ENCODE results near the gene SPRYD3. TPM values are rescaled to one million over a fixed set of nuclear protein-coding genes. Genes with fewer than 3 reads are reported as not detected.

The SPRYD3 gene
- total RNA-seq, 4 donors from 2014 or later: 79.7 to 125 (median 99.1) TPM

DNA sequence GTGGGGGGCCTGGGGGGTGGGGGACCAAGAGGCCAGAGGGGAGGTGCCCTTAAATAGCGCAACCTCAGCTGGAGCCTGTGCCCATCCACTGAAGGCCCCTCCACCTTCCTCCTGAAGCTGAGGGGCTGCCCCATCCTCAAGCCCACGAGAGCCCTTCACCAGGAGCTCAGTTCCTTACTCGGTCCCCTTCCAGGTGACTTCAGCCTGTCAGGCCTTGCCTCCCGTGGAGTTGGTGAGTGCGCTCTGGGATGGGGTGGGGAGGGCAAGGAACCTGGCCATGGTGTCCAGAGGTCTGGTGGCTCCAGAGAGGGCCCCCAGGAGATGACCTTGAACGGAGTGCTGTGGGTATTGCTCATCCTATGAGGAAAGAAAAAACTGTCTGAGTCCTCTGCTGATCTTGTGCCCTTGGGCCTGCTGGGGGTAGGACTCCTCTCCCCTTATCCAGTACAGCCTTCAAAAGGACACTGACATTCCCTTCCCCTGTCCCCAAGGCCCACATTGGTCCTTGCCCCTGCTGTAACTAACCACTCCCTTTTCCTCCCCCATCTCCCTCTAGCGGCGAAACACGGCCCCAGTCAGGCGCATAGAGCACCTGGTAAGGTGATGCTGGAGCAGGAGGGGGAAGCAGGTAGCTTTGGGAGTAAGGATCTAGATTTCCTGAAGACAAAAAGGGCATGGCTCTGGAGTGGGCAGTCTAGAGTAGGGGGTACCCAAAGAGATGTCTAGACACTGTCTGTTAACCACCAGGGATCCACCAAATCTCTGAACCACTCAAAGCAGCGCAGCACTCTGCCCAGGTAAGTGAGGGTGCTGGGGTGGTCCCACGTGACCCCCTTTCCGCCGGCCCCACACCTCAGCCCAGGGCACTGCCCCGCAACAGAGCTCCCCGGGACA is 25.7 kb downstream of the SPRYD3 start:
- H3K9me3 ChIP-seq: no peaks in the 10 kb centered on the region
- H3K4me1 ChIP-seq: peaks cover 66 to 96% (median 94%) of the 10 kb centered on the region in 4 donors
- TF ChIP-seq EP300 (IDR thresholded peaks at IDR 0.05): no peak
- peak in 1 of 2 donors; percentile 28 for TF ChIP-seq POLR2AphosphoS5 (IDR thresholded peaks at IDR 0.05)
- TF ChIP-seq, protein P1, sequence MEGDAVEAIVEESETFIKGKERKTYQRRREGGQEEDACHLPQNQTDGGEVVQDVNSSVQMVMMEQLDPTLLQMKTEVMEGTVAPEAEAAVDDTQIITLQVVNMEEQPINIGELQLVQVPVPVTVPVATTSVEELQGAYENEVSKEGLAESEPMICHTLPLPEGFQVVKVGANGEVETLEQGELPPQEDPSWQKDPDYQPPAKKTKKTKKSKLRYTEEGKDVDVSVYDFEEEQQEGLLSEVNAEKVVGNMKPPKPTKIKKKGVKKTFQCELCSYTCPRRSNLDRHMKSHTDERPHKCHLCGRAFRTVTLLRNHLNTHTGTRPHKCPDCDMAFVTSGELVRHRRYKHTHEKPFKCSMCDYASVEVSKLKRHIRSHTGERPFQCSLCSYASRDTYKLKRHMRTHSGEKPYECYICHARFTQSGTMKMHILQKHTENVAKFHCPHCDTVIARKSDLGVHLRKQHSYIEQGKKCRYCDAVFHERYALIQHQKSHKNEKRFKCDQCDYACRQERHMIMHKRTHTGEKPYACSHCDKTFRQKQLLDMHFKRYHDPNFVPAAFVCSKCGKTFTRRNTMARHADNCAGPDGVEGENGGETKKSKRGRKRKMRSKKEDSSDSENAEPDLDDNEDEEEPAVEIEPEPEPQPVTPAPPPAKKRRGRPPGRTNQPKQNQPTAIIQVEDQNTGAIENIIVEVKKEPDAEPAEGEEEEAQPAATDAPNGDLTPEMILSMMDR (IDR thresholded peaks at IDR 0.05): peak; percentile 45 to 71 (median 66)
- no peak for TF ChIP-seq POLR2A (IDR thresholded peaks at IDR 0.05; ENCODE audit: low read depth)
- peaks cover 11 to 63% (median 38%) of the 10 kb centered on the region in 4 donors for H3K36me3 ChIP-seq
- 48% methylated on average over 16 of the region's 16 CpGs for WGBS
- intact Hi-C loops (cut with DNase I): no loop called here
- H3K27ac ChIP-seq (replicated peaks in 1 of 4): peak overlapping the region; percentile 97 to 99 (median 98)
- H3K4me3 ChIP-seq: peak overlapping the region; percentile 76 to 82 (median 79)
- H3K27me3 ChIP-seq: no peaks in the 10 kb centered on the region
- DNase-seq (ENCODE audit: extremely low spot score): no peak

DNA sequence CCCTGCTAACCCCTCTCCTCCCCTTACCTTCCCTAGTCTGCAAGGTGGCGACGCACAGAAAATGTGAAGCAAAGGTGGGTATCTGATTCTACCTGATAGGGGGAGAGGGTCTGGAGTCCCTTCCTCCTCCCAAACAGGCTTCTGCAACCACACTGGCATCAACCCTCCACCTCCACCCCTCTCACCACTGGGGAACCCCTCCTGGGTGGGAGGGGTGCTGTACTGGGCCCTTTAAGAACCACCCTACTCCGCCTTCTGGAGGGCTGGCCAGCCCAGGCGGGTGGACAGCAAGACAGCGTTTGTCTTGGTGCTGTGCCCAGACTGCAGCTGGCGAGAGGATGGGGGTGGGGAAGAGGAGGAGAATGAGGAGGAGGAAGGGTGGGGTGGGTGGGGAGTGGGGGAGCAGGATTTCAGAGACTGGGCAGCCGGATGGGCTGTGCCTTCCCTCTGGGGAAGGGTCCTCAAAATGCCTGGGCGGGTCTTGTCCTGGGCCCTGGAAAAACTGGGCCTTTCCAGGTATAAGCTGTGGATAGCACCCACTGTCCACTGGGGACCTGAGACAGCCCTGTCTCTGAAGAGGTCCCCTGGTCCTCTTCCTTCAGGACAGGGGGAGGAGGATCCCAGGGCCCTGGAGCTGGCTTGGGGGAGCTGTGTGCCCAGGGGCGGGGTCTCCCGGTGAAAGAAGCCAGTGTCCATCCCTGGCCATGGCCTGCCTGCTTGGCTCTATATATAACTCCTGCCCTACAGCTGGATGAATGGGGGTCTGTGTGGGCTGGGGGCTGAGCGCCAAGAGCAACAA is 26.6 kb downstream of the SPRYD3 start:
- peak overlapping the region; percentile 76 to 82 (median 79) for H3K4me3 ChIP-seq
- TF ChIP-seq POLR2A (IDR thresholded peaks at IDR 0.05; ENCODE audit: low read depth): no peak
- TF ChIP-seq POLR2AphosphoS5 (IDR thresholded peaks at IDR 0.05): peak in 1 of 2 donors; percentile 91
- TF ChIP-seq, protein P1 (IDR thresholded peaks at IDR 0.05): peak in 1 of 3 experiments; percentile 24
- TF ChIP-seq EP300 (IDR thresholded peaks at IDR 0.05): no peak
- peak overlapping the region; percentile 97 to 99 (median 98) for H3K27ac ChIP-seq (replicated peaks in 1 of 4)
- DNase-seq (ENCODE audit: extremely low spot score): no peak
- 31% methylated on average over 8 of the region's 11 CpGs for WGBS
- no peaks in the 10 kb centered on the region for H3K27me3 ChIP-seq
- peaks cover 6 to 54% (median 30%) of the 10 kb centered on the region in 4 donors for H3K36me3 ChIP-seq
- H3K4me1 ChIP-seq: peaks cover 69 to 100% (median 94%) of the 10 kb centered on the region in 4 donors
- no peaks in the 10 kb centered on the region for H3K9me3 ChIP-seq
- intact Hi-C loops (cut with DNase I): no loop called here

DNA sequence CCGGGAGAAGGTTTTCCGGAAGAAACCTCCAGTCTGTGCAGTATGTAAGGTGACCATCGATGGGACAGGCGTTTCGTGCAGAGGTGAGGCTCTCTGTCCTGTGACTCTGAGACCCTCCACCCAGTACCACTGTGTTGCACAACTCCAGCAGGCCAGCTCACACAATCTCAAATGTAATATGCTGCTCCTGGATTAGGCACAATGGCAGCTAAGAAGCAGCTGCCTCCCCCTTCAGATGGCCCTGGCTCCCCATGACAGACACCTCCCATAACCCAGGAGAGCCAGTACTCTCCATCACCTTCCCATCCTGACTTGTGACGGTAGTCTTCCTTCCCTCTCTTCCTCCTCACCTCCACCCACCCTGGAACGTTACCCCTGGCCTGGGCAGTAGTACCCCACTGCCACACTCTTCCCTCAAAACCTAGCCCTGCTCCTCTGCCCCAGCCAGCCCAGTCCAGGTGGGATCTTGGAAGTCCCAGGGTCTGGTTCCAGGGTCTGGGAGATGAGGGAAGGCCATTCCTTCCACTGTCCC is 27.2 kb downstream of the SPRYD3 start:
- Histone ChIP-seq H3K27ac (replicated peaks in 1 of 4) (peak overlapping the region; percentile 97 to 99 (median 98)), H3K36me3 (peaks cover 5 to 47% (median 23%) of the 10 kb centered on the region in 4 donors), H3K27me3 (no peaks in the 10 kb centered on the region), H3K4me1 (peaks cover 67 to 95% (median 92%) of the 10 kb centered on the region in 4 donors), H3K9me3 (no peaks in the 10 kb centered on the region), H3K4me3 (peak overlapping the region; percentile 76 to 82 (median 79))
- 19% methylated on average over 2 of the region's 7 CpGs for WGBS
- DNase-seq (ENCODE audit: extremely low spot score): no peak
- intact Hi-C loops (cut with DNase I): no loop called here
- no peak for TF ChIP-seq POLR2A (IDR thresholded peaks at IDR 0.05; ENCODE audit: low read depth)

DNA sequence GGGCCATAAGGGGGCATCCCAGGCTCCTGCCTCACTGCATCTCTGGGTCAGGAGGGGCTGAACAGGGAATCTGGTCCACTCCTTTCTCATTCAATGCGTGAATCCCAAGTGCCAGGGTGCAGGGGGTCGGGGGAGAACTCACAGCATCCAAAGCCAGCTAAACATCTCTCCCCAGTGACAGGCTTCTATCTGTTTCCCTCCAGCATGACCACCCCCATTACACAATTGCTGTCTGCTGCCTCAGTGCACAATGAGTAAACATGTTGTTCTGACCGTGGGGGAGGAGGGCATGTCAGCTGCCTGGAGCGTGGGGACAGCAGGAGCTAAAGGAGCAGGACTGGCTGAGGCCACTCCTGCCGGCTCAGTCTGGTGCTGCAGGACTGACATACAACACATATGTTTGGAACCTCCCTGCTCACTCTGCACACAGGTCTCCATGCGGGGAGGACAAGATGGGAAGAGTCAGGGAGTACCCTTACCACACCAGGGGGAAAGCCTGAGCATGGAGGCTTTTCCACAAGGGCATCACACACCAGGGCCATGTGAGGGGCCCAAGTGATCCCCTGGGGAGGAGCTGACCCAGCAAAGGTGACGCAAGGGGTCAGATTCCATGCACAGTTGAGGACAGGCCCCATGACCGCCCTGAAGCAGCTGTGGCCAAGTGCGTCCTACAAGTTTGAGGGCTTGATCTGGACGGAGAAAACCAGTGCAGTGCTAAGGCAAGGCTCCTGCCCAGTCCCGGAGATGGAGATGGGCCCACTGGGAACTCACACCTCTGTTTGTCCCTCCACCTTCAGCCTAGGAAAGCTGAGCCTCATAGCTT is 27.9 kb downstream of the SPRYD3 start:
- H3K27ac ChIP-seq (replicated peaks in 1 of 4): peak overlapping the region; percentile 97 to 99 (median 98)
- intact Hi-C loops (cut with DNase I): no loop called here
- 25% methylated on average over 9 of the region's 11 CpGs for WGBS
- peaks cover 5 to 41% (median 19%) of the 10 kb centered on the region in 4 donors for H3K36me3 ChIP-seq
- no peaks in the 10 kb centered on the region for H3K9me3 ChIP-seq
- H3K4me3 ChIP-seq: peak overlapping the region; percentile 76 to 82 (median 79)
- peaks cover 70 to 90% (median 89%) of the 10 kb centered on the region in 4 donors for H3K4me1 ChIP-seq
- TF ChIP-seq POLR2AphosphoS5 (IDR thresholded peaks at IDR 0.05): peak in 1 of 2 donors; percentile 87
- TF ChIP-seq EP300 (IDR thresholded peaks at IDR 0.05): no peak
- TF ChIP-seq POLR2A (IDR thresholded peaks at IDR 0.05; ENCODE audit: low read depth): peak; percentile 13
- TF ChIP-seq, protein P1 (IDR thresholded peaks at IDR 0.05): peak in 2 of 3 experiments; percentile 15 to 47
- H3K27me3 ChIP-seq: no peaks in the 10 kb centered on the region
- no peak for DNase-seq (ENCODE audit: extremely low spot score)

All from esophagus muscularis mucosa (tissue), 4 donors.